ENCODE data around the gene BCORL1. TPM values are rescaled to one million over a fixed set of nuclear protein-coding genes. Genes with fewer than 3 reads are reported as not detected.

BCORL1 gene
- total and polyA plus RNA-seq, 2 of the 4 experiments (the other 2 are of a cell fraction): 0.54 to 1.6 TPM

GRCh38 chrX:129955682-129956081 is 26.8 kb upstream of the BCORL1 start:
- DNase-seq (no peak), ATAC-seq (ENCODE audit: low read depth) (no peak)
- no peak overlapping the region for H2BK20ac ChIP-seq (ENCODE audit: low read depth, low read length)
- H3K4me3 ChIP-seq (ENCODE audit: insufficient read depth, low read depth, low read length): no peak overlapping the region
- H3K18ac ChIP-seq (ENCODE audit: low read depth, low read length): no peak overlapping the region
- H4K8ac ChIP-seq (ENCODE audit: low read depth in 2 of 2, low read length in 2 of 2): no peak overlapping the region
- H3K9me1 ChIP-seq (ENCODE audit: insufficient read depth, low read length): no peaks in the 10 kb centered on the region
- H3K4me1 ChIP-seq (ENCODE audit: control insufficient read depth, insufficient read depth, low read length): peaks cover 6% of the 10 kb centered on the region; the same call in 1 of the 2 replicates
- no peaks in the 10 kb centered on the region for H3K36me3 ChIP-seq (ENCODE audit: control insufficient read depth, insufficient read depth, low read length)
- no peaks in the 10 kb centered on the region for H3K9me3 ChIP-seq (ENCODE audit: control insufficient read depth, insufficient read depth, low read length)
- BruUV-seq (replicated peaks): no TSS peak
- H3K14ac ChIP-seq (replicated peaks; ENCODE audit: low read depth, low read length): no peak overlapping the region
- CTCF ChIA-PET: no interaction called here
- H4K20me1 ChIP-seq (ENCODE audit: insufficient read depth, low read length): no peaks in the 10 kb centered on the region
- H4K5ac ChIP-seq (ENCODE audit: low read depth, low read length): no peak overlapping the region
- H2BK120ac ChIP-seq (ENCODE audit: low read depth, low read length): no peak overlapping the region
- H2AK9ac ChIP-seq (replicated peaks; ENCODE audit: low read depth, low read length, poor library complexity): no peak overlapping the region
- H2BK15ac ChIP-seq (ENCODE audit: low read depth, low read length): no peak overlapping the region
- H3K4ac ChIP-seq (ENCODE audit: low read depth, low read length): no peak overlapping the region
- in situ Hi-C loops (cut with MboI; ENCODE audit: low sequenced_read_pairs): no loop called here
- POLR2A ChIA-PET (ENCODE audit: unreplicated experiment): no interaction called here
- no peak overlapping the region for H3K56ac ChIP-seq (ENCODE audit: extremely low read depth, insufficient read depth, low read length)
- TF ChIP-seq FOS (IDR thresholded peaks at IDR 0.05; ENCODE audit: low read depth, low read length) (no peak), NFE2L2 (IDR thresholded peaks at IDR 0.05; ENCODE audit: low read depth, low read length) (no peak), POLR2A (IDR thresholded peaks at IDR 0.05; ENCODE audit: low read depth, low read length) (no peak), RAD21 (IDR thresholded peaks at IDR 0.05; ENCODE audit: low read length) (no peak), RCOR1 (IDR thresholded peaks at IDR 0.05; ENCODE audit: insufficient replicate concordance, low read length) (no peak), MAZ (IDR thresholded peaks at IDR 0.05; ENCODE audit: borderline replicate concordance, low read depth, low read length) (no peak), RFX5 (IDR thresholded peaks at IDR 0.05; ENCODE audit: low read depth, low read length) (no peak), CHD1 (IDR thresholded peaks at IDR 0.05; ENCODE audit: low read depth, low read length) (no peak), SMC3 (IDR thresholded peaks at IDR 0.05; ENCODE audit: low read depth, low read length) (no peak), CTCF (conservative IDR thresholded peaks at IDR 0.05; ENCODE audit: low read depth, low read length) (no peak), MAFK (IDR thresholded peaks at IDR 0.05; ENCODE audit: low read depth, low read length) (no peak), BHLHE40 (IDR thresholded peaks at IDR 0.05; ENCODE audit: low read depth, low read length) (no peak), CEBPB (IDR thresholded peaks at IDR 0.05; ENCODE audit: low read depth, low read length) (no peak), ELK1 (IDR thresholded peaks at IDR 0.05; ENCODE audit: borderline replicate concordance, low read depth, low read length) (no peak), MXI1 (IDR thresholded peaks at IDR 0.05; ENCODE audit: borderline replicate concordance, low read depth, low read length) (no peak)
- TF ChIP-seq, protein P1, sequence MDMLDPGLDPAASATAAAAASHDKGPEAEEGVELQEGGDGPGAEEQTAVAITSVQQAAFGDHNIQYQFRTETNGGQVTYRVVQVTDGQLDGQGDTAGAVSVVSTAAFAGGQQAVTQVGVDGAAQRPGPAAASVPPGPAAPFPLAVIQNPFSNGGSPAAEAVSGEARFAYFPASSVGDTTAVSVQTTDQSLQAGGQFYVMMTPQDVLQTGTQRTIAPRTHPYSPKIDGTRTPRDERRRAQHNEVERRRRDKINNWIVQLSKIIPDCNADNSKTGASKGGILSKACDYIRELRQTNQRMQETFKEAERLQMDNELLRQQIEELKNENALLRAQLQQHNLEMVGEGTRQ (IDR thresholded peaks at IDR 0.05; ENCODE audit: low read depth, low read length): no peak
- H2AK5ac ChIP-seq (ENCODE audit: low read depth, low read length): no peak overlapping the region
- no peak overlapping the region for H2BK5ac ChIP-seq (ENCODE audit: low read depth, low read length, poor library complexity, severe bottlenecking)
- H2AFZ ChIP-seq (replicated peaks; ENCODE audit: low read length, poor library complexity): no peak overlapping the region
- H4K91ac ChIP-seq (ENCODE audit: insufficient read depth, low read depth, low read length): no peak overlapping the region
- intact Hi-C loops (cut with micrococcal nuclease): no loop called here
- H3K9ac ChIP-seq (ENCODE audit: low read depth, low read length): no peak overlapping the region
- WGBS, 2 experiments (ENCODE audit: extremely low coverage in 2 of 2, insufficient read length in 1 of 2): 100% methylated on average over 1 of the region's 3 CpGs; no CpG with 5 or more reads in 1 of the 2 experiments
- H3K27ac ChIP-seq (ENCODE audit: insufficient read depth, low read length): no peak overlapping the region
- H3K79me1 ChIP-seq (ENCODE audit: low read depth in 1 of 2, low read length in 2 of 2): no peaks in the 10 kb centered on the region
- peaks cover 9% of the 10 kb centered on the region for H3K27me3 ChIP-seq (ENCODE audit: control insufficient read depth, insufficient read depth, low read length)
- no peak overlapping the region for H3K4me2 ChIP-seq (ENCODE audit: low read depth, low read length)
- H3K23ac ChIP-seq (ENCODE audit: low read depth, low read length): no peak overlapping the region
- dilution Hi-C loops (cut with HindIII; ENCODE audit: low sequenced_read_pairs, unreplicated experiment): no loop called here

Measured in IMR-90 (cell line).